HG03354 (cell line): ENCODE data around the gene KRTAP4-16.

Source experiments
- ATAC-seq: cut with Tn5 transposase; IDR thresholded peaks from one replicate; pipeline ENCODE4 v1.9.1; 2021; ENCODE audit warnings: mild to moderate bottlenecking; ENCODE audit not compliant: unreplicated experiment, poor library complexity, severe bottlenecking

KRTAP4-16 gene

DNA sequence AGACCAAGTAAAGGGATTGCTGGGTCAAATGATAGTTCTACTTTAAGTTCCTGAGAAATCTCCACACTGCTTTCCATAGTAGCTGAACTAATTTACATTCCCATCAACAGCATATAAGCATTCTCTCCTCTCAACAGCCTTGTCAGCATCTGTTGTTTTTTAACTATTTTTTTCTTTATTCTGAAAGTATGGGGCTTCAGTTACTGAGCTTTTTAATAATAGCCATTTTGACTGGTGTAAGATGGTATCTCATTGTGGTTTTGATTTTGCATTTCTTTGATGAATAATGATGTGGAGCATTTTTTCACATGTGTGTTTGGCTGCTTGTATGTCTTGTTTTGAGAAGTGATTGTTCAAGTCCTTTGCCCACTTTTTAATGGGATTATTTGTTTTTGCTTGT is 49.4 kb downstream of the KRTAP4-16 start:
- ATAC-seq = no peak
